AG04450 (cell line): ENCODE measurements around the gene ATAD1. TPM values are rescaled to one million over a fixed set of nuclear protein-coding genes. Genes with fewer than 3 reads are reported as not detected.

Source experiments
- CTCF ChIA-PET: fragments of 300-600, 350-600 bp; formaldehyde crosslinking; extraction: SDS; loops from one replicate; lab custom pipeline; 2022; ENCODE audit warnings: antibody characterized with exemption, inconsistent platforms; lab: Charles Lee
- POLR2A ChIA-PET: fragments of 350-600 bp; formaldehyde crosslinking; extraction: SDS; loops from one replicate; lab custom pipeline; 2021; ENCODE audit warnings: antibody characterized with exemption, inconsistent platforms; lab: Yijun Ruan, JAX
- DNase-seq: peaks from one replicate; pipeline ENCODE4 v3.0.0-alpha.2; 2011; ENCODE audit warnings: low read depth, low spot score
- H3K27ac ChIP-seq: one replicate; pipeline ENCODE4 v1.5.1; 2012; ENCODE audit warnings: low read depth, low read length, control low read depth
- H3K27me3 ChIP-seq: one replicate; pipeline ENCODE4 v1.6.0; 2012; ENCODE audit warnings: low read length; ENCODE audit not compliant: control insufficient read depth, insufficient read depth
- H3K4me3 ChIP-seq: 2 replicates; pipeline ENCODE4 v1.5.1; 2011; ENCODE audit warnings: mild to moderate bottlenecking, low read depth, low read length, control low read depth
- H3K9me3 ChIP-seq: 2 replicates; pipeline ENCODE4 v1.5.1; 2012; ENCODE audit warnings: low read length; ENCODE audit not compliant: control insufficient read depth, insufficient read depth
- polyA plus RNA-seq: library from polyadenylated mRNA; depleted of rRNA; stranded (reverse); fragments of >200 nt; gene quantifications from 2 replicates; pipeline ENCODE4 v1.2.3, GENCODE V29; 2011
- TF ChIP-seq, protein P1 (sequence below): IDR thresholded peaks from 2 replicates; pipeline ENCODE4 v1.5.1; 2011; ENCODE audit warnings: low read depth, low read length, control low read depth, inconsistent platforms

The ATAD1 gene
- polyA plus RNA-seq, 1 experiment = 43.7 TPM

GRCh38 chr10:87781545-87781944 is 36.5 kb downstream of the ATAD1 start:
- CTCF ChIA-PET = no interaction called here
- POLR2A ChIA-PET = no interaction called here
- Histone ChIP-seq H3K9me3 (no peaks in the 10 kb centered on the region), H3K27ac (no peak overlapping the region), H3K4me3 (no peak overlapping the region), H3K27me3 (no peaks in the 10 kb centered on the region)
- DNase-seq = no peak
- TF ChIP-seq, protein P1, sequence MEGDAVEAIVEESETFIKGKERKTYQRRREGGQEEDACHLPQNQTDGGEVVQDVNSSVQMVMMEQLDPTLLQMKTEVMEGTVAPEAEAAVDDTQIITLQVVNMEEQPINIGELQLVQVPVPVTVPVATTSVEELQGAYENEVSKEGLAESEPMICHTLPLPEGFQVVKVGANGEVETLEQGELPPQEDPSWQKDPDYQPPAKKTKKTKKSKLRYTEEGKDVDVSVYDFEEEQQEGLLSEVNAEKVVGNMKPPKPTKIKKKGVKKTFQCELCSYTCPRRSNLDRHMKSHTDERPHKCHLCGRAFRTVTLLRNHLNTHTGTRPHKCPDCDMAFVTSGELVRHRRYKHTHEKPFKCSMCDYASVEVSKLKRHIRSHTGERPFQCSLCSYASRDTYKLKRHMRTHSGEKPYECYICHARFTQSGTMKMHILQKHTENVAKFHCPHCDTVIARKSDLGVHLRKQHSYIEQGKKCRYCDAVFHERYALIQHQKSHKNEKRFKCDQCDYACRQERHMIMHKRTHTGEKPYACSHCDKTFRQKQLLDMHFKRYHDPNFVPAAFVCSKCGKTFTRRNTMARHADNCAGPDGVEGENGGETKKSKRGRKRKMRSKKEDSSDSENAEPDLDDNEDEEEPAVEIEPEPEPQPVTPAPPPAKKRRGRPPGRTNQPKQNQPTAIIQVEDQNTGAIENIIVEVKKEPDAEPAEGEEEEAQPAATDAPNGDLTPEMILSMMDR = no peak

GRCh38 chr10:87776328-87776727 is 41.7 kb downstream of the ATAD1 start:
- Histone ChIP-seq H3K27me3 (no peaks in the 10 kb centered on the region), H3K27ac (peak overlapping the region; percentile 23), H3K4me3 (no peak overlapping the region), H3K9me3 (no peaks in the 10 kb centered on the region)
- TF ChIP-seq, protein P1 = no peak
- POLR2A ChIA-PET = no interaction called here
- CTCF ChIA-PET = interaction anchor here (1.8 kb wide), 1 partner anchor 243 kb away, joined by 5 read pairs; no protein-coding TSS in a partner anchor
- no peak for DNase-seq

GRCh38 chr10:87775766-87776165 is 42.3 kb downstream of the ATAD1 start:
- CTCF ChIA-PET = interaction anchor here (0.7 to 1.8 kb wide), 4 partner anchors 117 to 258 kb away, joined by 3 to 5 read pairs (median 4); no protein-coding TSS in a partner anchor
- no peak for DNase-seq
- Histone ChIP-seq H3K27ac (no peak overlapping the region), H3K27me3 (no peaks in the 10 kb centered on the region), H3K4me3 (no peak overlapping the region), H3K9me3 (no peaks in the 10 kb centered on the region)
- TF ChIP-seq, protein P1 = no peak
- POLR2A ChIA-PET = interaction anchor here (0.7 kb wide), 1 partner anchor 554 kb away, joined by 3 read pairs; no protein-coding TSS in a partner anchor

GRCh38 chr10:87771871-87772500 is 46.0 kb downstream of the ATAD1 start:
- POLR2A ChIA-PET = no interaction called here
- DNase-seq = no peak
- no peaks in the 10 kb centered on the region for H3K9me3 ChIP-seq

GRCh38 chr10:87767253-87767652 is 50.8 kb downstream of the ATAD1 start:
- H3K4me3 ChIP-seq = no peak overlapping the region
- H3K9me3 ChIP-seq = no peaks in the 10 kb centered on the region
- DNase-seq = no peak
- H3K27me3 ChIP-seq = no peaks in the 10 kb centered on the region
- ChIA-PET POLR2A (no interaction called here), CTCF (no interaction called here)
- H3K27ac ChIP-seq = no peak overlapping the region
- TF ChIP-seq, protein P1 = no peak

More at GRCh38 chr10:87771871-87772500, 46.0 kb downstream of the ATAD1 start:
- CTCF ChIA-PET = interaction anchor here (0.6 to 1.2 kb wide), 6 partner anchors 11 to 706 kb away, joined by 3 to 6 read pairs (median 4); no protein-coding TSS in a partner anchor
- TF ChIP-seq, protein P1 = peak; percentile 40
- H3K4me3 ChIP-seq = no peak overlapping the region
- H3K27ac ChIP-seq = no peak overlapping the region
- no peaks in the 10 kb centered on the region for H3K27me3 ChIP-seq
